Transverse colon (tissue), 4 donors: ENCODE measurements around the gene PCDHB5. TPM values are rescaled to one million over a fixed set of nuclear protein-coding genes. Genes with fewer than 3 reads are reported as not detected.
A peak's percentile ranks its signal among the peaks of the same experiment; 100 is the strongest.
"Not testable (repeated sequence)": the region's sequence is repeated elsewhere in the genome, so short reads cannot be mapped to it uniquely, and the experiment has no call there.

Experiments used
- DNase-seq: peaks from one replicate; pipeline ENCODE4 v3.0.0-alpha.2; 2019
- H3K27ac ChIP-seq, 4 donors: fragments of 200-600 bp; sonication (generic); 2 replicates each; pipeline ENCODE4 v1.5.1; 2016 to 2018; ENCODE audit warnings: inconsistent platforms in 4 of 4
- H3K27me3 ChIP-seq: fragments of 200-600 bp; sonication (generic); 2 replicates; pipeline ENCODE4 v1.5.1; 2017; ENCODE audit warnings: inconsistent platforms
- H3K36me3 ChIP-seq, 4 donors: fragments of 200-600 bp; sonication (generic); 2 replicates each; pipeline ENCODE4 v1.5.1; 2017 to 2019; ENCODE audit warnings: inconsistent platforms in 4 of 4
- H3K4me1 ChIP-seq, 4 donors: fragments of 200-600 bp; sonication (generic); 2 replicates each; pipeline ENCODE4 v1.5.1; 2017 to 2020; ENCODE audit warnings: inconsistent platforms in 4 of 4
- H3K4me3 ChIP-seq, 4 donors: fragments of 200-600 bp; sonication (generic); 1 replicate in 1 of 4; 2 replicates in 3 of 4; pipeline versions ENCODE4 v1.5.1 to v1.6.1; 2017 to 2019; ENCODE audit warnings: inconsistent platforms in 4 of 4
- H3K9me3 ChIP-seq, 2 donors: fragments of 200-600 bp; sonication (generic); 2 replicates each; pipeline ENCODE4 v1.5.1; 2017 to 2019; ENCODE audit warnings: inconsistent platforms in 2 of 2
- CTCF ChIP-seq, 5 experiments: fragments of 200-600 bp in 3 of 5; fragments of 450-650 bp in 2 of 5; sonication (generic) in 3 of 5; IDR thresholded peaks; 1 replicate in 2 of 5; 2 replicates in 3 of 5; pipeline ENCODE4 v1.5.1; 2016 to 2017; ENCODE audit warnings: antibody characterized with exemption in 5 of 5, inconsistent platforms in 3 of 5, mild to moderate bottlenecking in 2 of 5, moderate library complexity in 1 of 5
- EP300 ChIP-seq: sonication (generic); formaldehyde crosslinking; IDR thresholded peaks from one replicate; pipeline ENCODE4 v1.6.1; 2017; ENCODE audit warnings: antibody characterized with exemption, low read depth
- POLR2A ChIP-seq: fragments of 450-650 bp; IDR thresholded peaks from one replicate; pipeline ENCODE4 v1.6.1; 2016; ENCODE audit warnings: antibody characterized with exemption, mild to moderate bottlenecking, moderate library complexity
- POLR2AphosphoS5 ChIP-seq, 3 donors: sonication (generic); formaldehyde crosslinking; IDR thresholded peaks; one replicate each; pipeline ENCODE4 v1.6.1; 2016; ENCODE audit warnings: antibody characterized with exemption in 3 of 3
- WGBS, 2 donors: methylation state at CpG; one replicate each; pipeline ENCODE4 v1.1.5; 2018; ENCODE audit warnings: low coverage in 1 of 2; 5-methylcytosine and 5-hydroxymethylcytosine counted together
- in situ Hi-C, 4 donors: fragments of 200-750 bp; cut with MboI; loops; one replicate each; pipeline versions ENCODE4 v1.15.0 to v1.15.1; 2017; ENCODE audit warnings: low sequenced_read_pairs in 3 of 4, low pct_ligation_motif_present in 1 of 4, low pct_unique_long_range_greater_than_20kb in 1 of 4
- intact Hi-C: fragments of 100-400 bp; cut with DNase I; formaldehyde crosslinking; loops from one replicate; pipeline ENCODE4 v1.15.1; 2023; ENCODE audit warnings: low total_unique reads
- total RNA-seq, 4 donors: library from RNA; depleted of rRNA; stranded (reverse); fragments of >200 nt; gene quantifications; one replicate each; pipeline ENCODE4 v1.1.0, GENCODE V29; 2016

Gene PCDHB5
- 1 to 10 TPM in 3 of 4 donors, not detected in 1; 1.1 to 3.0 (median 1.3) TPM for total RNA-seq

GRCh38 chr5:141135030-141135717 is at the start of gene PCDHB5:
Gene PCDHB5 (plus strand): TSS chr5:141135206. CDS start chr5:141135435, 229 bp downstream.
- H3K27me3 ChIP-seq, result no peaks in the 10 kb centered on the region
- no peaks in the 10 kb centered on the region for H3K36me3 ChIP-seq
- 47% methylated on average over 16 to 22 of the region's 22 CpGs for WGBS, 2 donors
- H3K9me3 ChIP-seq, result peaks cover 22 to 56% of the 10 kb centered on the region in 2 donors
- intact Hi-C loops, result no loop called here
- no peak for DNase-seq
- TF ChIP-seq CTCF (IDR thresholded peaks at IDR 0.05), result no peak
- TF ChIP-seq POLR2AphosphoS5 (IDR thresholded peaks at IDR 0.05), result no peak
- no peak for TF ChIP-seq EP300
- TF ChIP-seq POLR2A, result no peak
- peak within 1 kb of the TSS in 3 of 4 donors; percentile 6 to 18 (median 8) for H3K4me3 ChIP-seq
- H3K4me1 ChIP-seq, result no peaks in the 10 kb centered on the region
- in situ Hi-C loops, result no loop called here
- no peak within 1 kb of the TSS for H3K27ac ChIP-seq

- Histone ChIP-seq H3K9me3 (peaks cover 20 to 37% of the 10 kb centered on the region in 2 donors), H3K4me3 (peak within 1 kb of the TSS in 1 of 4 donors; percentile 31), H3K4me1 (no peaks in the 10 kb centered on the region), H3K27me3 (peaks cover 27% of the 10 kb centered on the region), H3K27ac (no peak within 1 kb of the TSS), H3K36me3 (no peaks in the 10 kb centered on the region)
- 25 to 41% methylated on average over 8 to 29 of the region's 29 CpGs for WGBS, 2 donors
- intact Hi-C loops (no loop called here), in situ Hi-C loops (loop anchor here in 1 of 4 donors (25.0 kb wide), 1 partner anchor 468 kb away; no protein-coding TSS in a partner anchor)
- no peak for TF ChIP-seq POLR2AphosphoS5 (IDR thresholded peaks at IDR 0.05)
- no peak for TF ChIP-seq POLR2A
- TF ChIP-seq CTCF (IDR thresholded peaks at IDR 0.05), result peak in 4 of 5 experiments; percentile 10 to 21 (median 16)
- no peak for TF ChIP-seq EP300
- no peak for DNase-seq
Measured at GRCh38 chr5:141094481-141095262, 40.3 kb upstream of the PCDHB5 start, which contains the start of gene PCDHB2. Gene PCDHB2 (plus strand): TSS chr5:141094615. CDS start chr5:141094791, 176 bp downstream.

GRCh38 chr5:141095263-141095641 is 39.8 kb upstream of the PCDHB5 start:
- Histone ChIP-seq H3K27ac (no peak overlapping the region), H3K27me3 (peaks cover 27% of the 10 kb centered on the region), H3K4me3 (no peak overlapping the region), H3K9me3 (peaks cover 22 to 40% of the 10 kb centered on the region in 2 donors), H3K4me1 (no peaks in the 10 kb centered on the region), H3K36me3 (no peaks in the 10 kb centered on the region)
- no peak for TF ChIP-seq POLR2AphosphoS5 (IDR thresholded peaks at IDR 0.05)
- TF ChIP-seq POLR2A, result no peak
- TF ChIP-seq CTCF (IDR thresholded peaks at IDR 0.05), result no peak
- TF ChIP-seq EP300, result no peak
- no peak for DNase-seq
- WGBS, 2 donors, result 58 to 60% methylated on average over 3 to 12 of the region's 12 CpGs
- intact Hi-C loops (no loop called here), in situ Hi-C loops (loop anchor here in 1 of 4 donors (25.0 kb wide), 1 partner anchor 467 kb away; no protein-coding TSS in a partner anchor)

- in situ Hi-C loops, result loop anchor here in 1 of 4 donors (25.0 kb wide), 1 partner anchor 466 kb away; no protein-coding TSS in a partner anchor
- Histone ChIP-seq H3K27me3 (peaks cover 27% of the 10 kb centered on the region), H3K9me3 (peaks cover 26 to 50% of the 10 kb centered on the region in 2 donors)
- 70% methylated on average over 22 of the region's 46 CpGs; no CpG with 5 or more reads in 1 of the 2 donors for WGBS, 2 donors
- DNase-seq, H3K4me1 ChIP-seq, H3K27ac ChIP-seq, intact Hi-C loops, H3K4me3 ChIP-seq, H3K36me3 ChIP-seq: not testable (repeated sequence)
Measured at GRCh38 chr5:141096181-141096580, 38.8 kb upstream of the PCDHB5 start.

GRCh38 chr5:141096586-141096985 is 38.4 kb upstream of the PCDHB5 start:
- DNase-seq, intact Hi-C loops, H3K36me3 ChIP-seq, H3K4me1 ChIP-seq, H3K4me3 ChIP-seq, H3K27ac ChIP-seq: not testable (repeated sequence)
- in situ Hi-C loops, result loop anchor here in 1 of 4 donors (25.0 kb wide), 1 partner anchor 466 kb away; no protein-coding TSS in a partner anchor
- WGBS, 2 donors, result 89% methylated on average over 20 of the region's 38 CpGs; no CpG with 5 or more reads in 1 of the 2 donors
- Histone ChIP-seq H3K27me3 (peaks cover 27% of the 10 kb centered on the region), H3K9me3 (peaks cover 26 to 51% of the 10 kb centered on the region in 2 donors)
